ENCODE measurements around the gene ATP6V0A1. TPM values are rescaled to one million over a fixed set of nuclear protein-coding genes. Genes with fewer than 3 reads are reported as not detected.
A peak's percentile ranks its signal among the peaks of the same experiment; 100 is the strongest.

ATP6V0A1 gene
- total RNA-seq, 4 donors from 2014 or later: 81.6 to 126 (median 96.6) TPM

DNA sequence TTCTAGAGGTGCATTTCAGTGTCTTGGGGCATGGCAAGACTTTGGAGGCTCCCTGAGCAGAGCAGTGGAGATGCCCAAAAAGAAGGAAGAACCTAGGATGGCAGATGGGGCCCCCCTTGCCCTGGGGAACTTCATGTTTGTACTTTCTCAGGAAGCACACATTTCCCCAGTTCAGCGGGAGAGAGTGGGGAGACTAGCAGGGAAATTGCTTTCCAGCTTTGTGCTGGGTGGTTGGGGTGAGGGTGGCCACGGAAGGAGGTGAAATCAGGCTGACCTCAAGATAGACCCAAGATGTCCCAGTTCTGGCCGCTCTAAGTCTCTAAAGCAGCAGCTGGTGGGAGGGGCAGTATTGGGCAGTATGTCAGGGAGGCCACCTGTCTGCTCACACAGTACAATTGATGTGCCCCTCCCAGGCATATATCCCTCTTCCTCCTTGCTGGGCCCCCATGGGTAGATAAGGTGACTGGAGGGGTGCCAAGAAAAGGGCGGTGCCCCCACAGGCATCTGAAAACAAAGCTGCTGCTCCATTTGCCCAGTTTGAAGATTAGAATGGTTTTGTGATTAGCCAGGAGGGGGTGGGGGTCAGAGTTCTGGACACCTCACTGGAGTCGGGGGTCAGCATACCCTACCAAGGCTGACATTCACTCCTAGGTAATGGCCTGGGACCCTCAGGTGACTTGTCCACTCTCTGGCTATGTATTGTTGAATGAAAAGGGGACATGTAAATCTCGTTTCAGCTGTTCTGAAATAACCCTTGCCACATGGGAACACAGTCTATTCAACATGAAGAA is 60.3 kb downstream of the ATP6V0A1 start:
- Histone ChIP-seq H3K4me3 (no peak overlapping the region), H3K4me1 (peaks cover 5 to 92% (median 65%) of the 10 kb centered on the region in 4 donors), H3K27ac (peak overlapping the region; percentile 85 to 94 (median 90)), H3K9me3 (no peaks in the 10 kb centered on the region), H3K36me3 (peaks cover 0 to 17% (median 0%) of the 10 kb centered on the region in 3 donors), H3K27me3 (no peaks in the 10 kb centered on the region)
- TF ChIP-seq, protein P1, sequence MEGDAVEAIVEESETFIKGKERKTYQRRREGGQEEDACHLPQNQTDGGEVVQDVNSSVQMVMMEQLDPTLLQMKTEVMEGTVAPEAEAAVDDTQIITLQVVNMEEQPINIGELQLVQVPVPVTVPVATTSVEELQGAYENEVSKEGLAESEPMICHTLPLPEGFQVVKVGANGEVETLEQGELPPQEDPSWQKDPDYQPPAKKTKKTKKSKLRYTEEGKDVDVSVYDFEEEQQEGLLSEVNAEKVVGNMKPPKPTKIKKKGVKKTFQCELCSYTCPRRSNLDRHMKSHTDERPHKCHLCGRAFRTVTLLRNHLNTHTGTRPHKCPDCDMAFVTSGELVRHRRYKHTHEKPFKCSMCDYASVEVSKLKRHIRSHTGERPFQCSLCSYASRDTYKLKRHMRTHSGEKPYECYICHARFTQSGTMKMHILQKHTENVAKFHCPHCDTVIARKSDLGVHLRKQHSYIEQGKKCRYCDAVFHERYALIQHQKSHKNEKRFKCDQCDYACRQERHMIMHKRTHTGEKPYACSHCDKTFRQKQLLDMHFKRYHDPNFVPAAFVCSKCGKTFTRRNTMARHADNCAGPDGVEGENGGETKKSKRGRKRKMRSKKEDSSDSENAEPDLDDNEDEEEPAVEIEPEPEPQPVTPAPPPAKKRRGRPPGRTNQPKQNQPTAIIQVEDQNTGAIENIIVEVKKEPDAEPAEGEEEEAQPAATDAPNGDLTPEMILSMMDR (IDR thresholded peaks at IDR 0.05): no peak
- TF ChIP-seq EP300 (IDR thresholded peaks at IDR 0.05) (no peak), POLR2A (IDR thresholded peaks at IDR 0.05) (no peak)
- 21 to 27% methylated on average over 6 of the region's 6 CpGs for WGBS, 2 donors
- peak in 1 of 2 donors; percentile 58 for DNase-seq (ENCODE audit: low spot score in 2 of 2)

DNA sequence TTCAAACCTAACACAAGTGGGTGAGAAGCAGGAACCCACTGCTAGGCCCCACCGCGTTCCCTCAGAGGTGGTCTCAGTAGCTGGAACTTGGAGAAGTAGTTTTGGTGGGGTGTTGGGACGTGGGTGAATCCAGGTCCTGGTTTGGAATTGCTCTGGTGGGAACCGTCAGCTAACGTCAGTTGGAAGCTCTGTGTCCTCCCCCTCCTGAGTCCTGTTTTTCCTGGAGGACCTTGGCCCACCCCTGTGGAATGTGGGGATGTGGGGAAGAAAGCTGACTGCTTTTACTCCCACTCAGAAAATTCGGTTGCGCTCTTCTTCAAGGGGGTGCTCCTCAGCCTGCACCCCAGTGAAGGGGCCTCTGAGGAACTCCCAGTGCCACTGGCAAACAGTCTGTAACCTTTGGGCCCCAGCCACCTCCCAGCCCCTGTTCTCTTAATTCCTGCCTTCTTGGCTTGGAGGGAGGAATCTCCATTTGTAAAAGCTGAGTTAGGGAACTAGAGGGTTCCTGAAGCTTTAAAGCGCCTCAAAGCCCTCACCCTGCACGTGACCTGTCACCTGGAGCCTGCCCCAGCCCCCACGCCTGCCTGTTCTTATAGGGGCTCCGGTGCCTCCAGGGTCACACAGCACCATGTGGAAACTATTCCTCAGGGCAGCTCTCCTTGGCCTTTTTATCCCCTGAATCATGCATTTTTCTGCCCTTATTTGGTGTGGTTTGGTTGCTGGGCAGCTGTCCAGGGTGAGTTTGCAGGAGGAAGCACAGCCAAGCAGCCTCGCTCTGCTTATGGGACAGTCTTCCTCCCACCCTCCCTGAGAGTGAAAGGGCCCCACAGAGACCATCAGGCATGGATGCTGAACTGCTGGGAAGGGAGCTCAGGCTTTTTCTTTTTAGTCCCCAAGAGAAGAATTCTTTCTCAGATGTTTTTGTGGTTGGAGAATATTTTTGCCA is 61.1 kb downstream of the ATP6V0A1 start:
- H3K27ac ChIP-seq: peak overlapping the region; percentile 85 to 94 (median 90)
- peaks cover 0 to 8% (median 0%) of the 10 kb centered on the region in 3 donors for H3K36me3 ChIP-seq
- peak overlapping the region in 1 of 4 donors; percentile 8 for H3K4me3 ChIP-seq
- no peaks in the 10 kb centered on the region for H3K9me3 ChIP-seq
- TF ChIP-seq POLR2A (IDR thresholded peaks at IDR 0.05) (peak in 1 of 2 donors; percentile 42), EP300 (IDR thresholded peaks at IDR 0.05) (peak; percentile 64 to 95)
- TF ChIP-seq, protein P1 (IDR thresholded peaks at IDR 0.05): peak in 1 of 5 experiments; percentile 23
- DNase-seq (ENCODE audit: low spot score in 2 of 2): peak; percentile 96 to 98
- peaks cover 5 to 85% (median 65%) of the 10 kb centered on the region in 4 donors for H3K4me1 ChIP-seq
- no peaks in the 10 kb centered on the region for H3K27me3 ChIP-seq
- WGBS, 2 donors: 3 to 10% methylated on average over 12 of the region's 12 CpGs

DNA sequence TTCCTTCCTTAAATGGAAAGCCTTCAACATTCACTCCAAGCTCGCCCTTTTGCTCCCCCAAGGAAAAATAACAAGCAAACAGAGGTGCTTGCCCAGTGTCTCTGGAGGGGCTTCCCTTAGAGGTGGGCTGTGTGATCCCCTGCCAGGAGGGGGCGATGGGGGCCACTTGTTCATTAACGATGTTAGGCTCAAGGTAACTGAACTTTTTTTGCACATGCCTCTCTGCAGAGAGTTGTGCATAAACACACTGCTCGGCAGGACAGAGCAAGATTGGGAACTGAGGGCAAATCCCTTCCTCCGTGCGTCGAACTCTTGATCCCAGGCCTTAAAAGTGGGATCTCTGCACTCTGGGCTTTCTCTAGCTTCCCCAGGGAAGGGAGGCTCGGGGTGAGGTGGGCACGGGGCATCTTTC is 61.9 kb downstream of the ATP6V0A1 start:
- Histone ChIP-seq H3K27ac (peak overlapping the region; percentile 85 to 94 (median 90)), H3K4me1 (peaks cover 5 to 89% (median 65%) of the 10 kb centered on the region in 4 donors), H3K36me3 (peaks cover 0 to 5% (median 0%) of the 10 kb centered on the region in 3 donors), H3K4me3 (peak overlapping the region in 1 of 4 donors; percentile 8), H3K27me3 (no peaks in the 10 kb centered on the region), H3K9me3 (no peaks in the 10 kb centered on the region)
- no peak for DNase-seq (ENCODE audit: low spot score in 2 of 2)
- WGBS, 2 donors: 5 to 20% methylated on average over 9 of the region's 9 CpGs
- TF ChIP-seq, protein P1 (IDR thresholded peaks at IDR 0.05): no peak
- TF ChIP-seq EP300 (IDR thresholded peaks at IDR 0.05) (no peak), POLR2A (IDR thresholded peaks at IDR 0.05) (no peak)

DNA sequence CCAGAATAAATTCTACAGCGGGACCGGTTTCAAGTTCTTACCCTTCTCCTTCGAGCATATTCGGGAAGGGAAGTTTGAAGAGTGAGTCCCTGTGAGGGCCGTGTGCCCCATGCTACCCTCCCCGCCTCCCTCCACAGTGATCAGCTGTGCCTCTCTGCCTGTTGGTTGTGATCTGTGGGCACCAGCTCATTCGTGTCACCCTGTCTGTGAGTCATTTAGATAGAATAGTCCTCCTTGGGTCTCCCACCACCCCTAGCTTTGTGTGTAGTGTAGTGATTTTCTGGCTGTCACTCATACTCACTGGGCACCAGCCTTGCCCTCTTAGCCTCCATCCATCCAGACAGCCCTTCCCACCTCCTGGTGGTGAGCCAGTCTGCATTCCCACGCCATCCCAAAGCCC is 62.4 kb downstream of the ATP6V0A1 start:
- TF ChIP-seq, protein P1 (IDR thresholded peaks at IDR 0.05): no peak
- TF ChIP-seq EP300 (IDR thresholded peaks at IDR 0.05) (no peak), POLR2A (IDR thresholded peaks at IDR 0.05) (no peak)
- H3K36me3 ChIP-seq: peaks cover 0 to 3% (median 0%) of the 10 kb centered on the region in 3 donors
- peaks cover 5 to 90% (median 65%) of the 10 kb centered on the region in 4 donors for H3K4me1 ChIP-seq
- H3K4me3 ChIP-seq: peak overlapping the region in 1 of 4 donors; percentile 8
- DNase-seq (ENCODE audit: low spot score in 2 of 2): no peak
- no peaks in the 10 kb centered on the region for H3K9me3 ChIP-seq
- H3K27ac ChIP-seq: peak overlapping the region; percentile 85 to 94 (median 90)
- WGBS, 2 donors: 11 to 26% methylated on average over 8 of the region's 8 CpGs
- H3K27me3 ChIP-seq: no peaks in the 10 kb centered on the region

Measured in tibial nerve (tissue), 4 donors.